ENCODE measurements around the gene CEP19.

DNA sequence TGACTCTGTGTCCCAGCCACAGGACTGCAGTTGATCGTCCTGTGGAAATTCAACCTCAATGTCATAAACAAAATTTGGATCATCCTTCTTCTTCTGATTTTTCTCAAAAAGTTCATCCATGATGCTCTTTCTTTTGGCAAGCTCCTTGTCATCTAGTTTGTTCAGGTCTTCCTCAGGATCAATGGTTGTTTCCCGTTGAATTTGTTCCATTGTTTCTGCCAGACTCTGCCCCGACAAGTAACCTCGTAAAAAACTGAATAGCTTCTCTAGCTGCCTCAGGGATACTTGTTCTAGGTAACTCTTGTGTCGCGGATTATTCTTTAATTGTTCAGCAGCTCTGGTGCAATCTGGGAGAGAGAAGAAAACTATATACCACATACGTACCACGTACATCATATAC lies 4.5 kb downstream of the CEP19 start:
- TF ChIP-seq CTCF (IDR thresholded peaks at IDR 0.05; ENCODE audit: poor library complexity, severe bottlenecking) (no peak), MXI1 (conservative IDR thresholded peaks at IDR 0.05; ENCODE audit: poor library complexity, severe bottlenecking) (no peak), REST (IDR thresholded peaks at IDR 0.05; ENCODE audit: borderline replicate concordance) (no peak), POLR2AphosphoS5 (IDR thresholded peaks at IDR 0.05) (no peak)

All from neural cell (in vitro differentiated cells).